ENCODE data around the gene DAZAP1.

DAZAP1 gene

DNA sequence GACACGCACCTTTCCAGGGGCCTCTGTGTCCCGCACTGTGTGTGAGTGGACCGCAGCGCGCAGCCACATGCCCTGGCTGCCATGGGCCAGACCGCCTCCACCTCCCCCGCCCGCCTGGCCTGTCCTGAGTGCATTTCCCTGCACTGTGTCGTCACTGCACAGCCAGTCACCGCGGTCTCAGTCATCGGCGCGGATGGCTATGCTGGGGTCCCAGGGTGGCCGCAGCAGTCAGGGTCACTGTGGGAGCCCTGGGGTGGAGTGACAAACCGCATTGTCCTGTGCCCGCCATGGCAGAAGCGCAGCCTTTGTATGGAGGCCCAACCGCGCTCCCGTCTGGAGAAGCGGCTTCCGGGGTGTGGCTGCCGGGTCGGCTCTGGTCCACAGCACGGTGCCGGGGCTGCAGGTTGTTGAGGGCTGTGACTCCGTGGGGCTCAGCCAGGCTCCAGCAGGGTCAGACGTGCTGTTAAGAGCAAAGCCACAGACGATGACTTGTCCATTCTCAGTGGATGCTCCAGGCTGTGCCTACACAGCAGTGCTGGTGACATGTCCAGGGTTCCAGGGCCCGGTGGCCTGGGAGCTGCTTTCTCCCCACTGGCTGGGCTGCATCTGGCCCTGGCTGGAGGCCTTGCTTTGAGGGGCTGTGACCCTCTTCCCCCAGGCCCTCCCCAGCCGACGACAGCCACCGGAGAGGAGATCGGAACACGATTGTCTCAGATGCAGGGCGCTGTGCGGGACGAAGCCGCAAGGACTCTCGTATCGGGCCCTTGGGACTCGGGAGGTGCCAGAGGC is 30.0 kb upstream of the DAZAP1 start:
- no peak for DNase-seq

DNA sequence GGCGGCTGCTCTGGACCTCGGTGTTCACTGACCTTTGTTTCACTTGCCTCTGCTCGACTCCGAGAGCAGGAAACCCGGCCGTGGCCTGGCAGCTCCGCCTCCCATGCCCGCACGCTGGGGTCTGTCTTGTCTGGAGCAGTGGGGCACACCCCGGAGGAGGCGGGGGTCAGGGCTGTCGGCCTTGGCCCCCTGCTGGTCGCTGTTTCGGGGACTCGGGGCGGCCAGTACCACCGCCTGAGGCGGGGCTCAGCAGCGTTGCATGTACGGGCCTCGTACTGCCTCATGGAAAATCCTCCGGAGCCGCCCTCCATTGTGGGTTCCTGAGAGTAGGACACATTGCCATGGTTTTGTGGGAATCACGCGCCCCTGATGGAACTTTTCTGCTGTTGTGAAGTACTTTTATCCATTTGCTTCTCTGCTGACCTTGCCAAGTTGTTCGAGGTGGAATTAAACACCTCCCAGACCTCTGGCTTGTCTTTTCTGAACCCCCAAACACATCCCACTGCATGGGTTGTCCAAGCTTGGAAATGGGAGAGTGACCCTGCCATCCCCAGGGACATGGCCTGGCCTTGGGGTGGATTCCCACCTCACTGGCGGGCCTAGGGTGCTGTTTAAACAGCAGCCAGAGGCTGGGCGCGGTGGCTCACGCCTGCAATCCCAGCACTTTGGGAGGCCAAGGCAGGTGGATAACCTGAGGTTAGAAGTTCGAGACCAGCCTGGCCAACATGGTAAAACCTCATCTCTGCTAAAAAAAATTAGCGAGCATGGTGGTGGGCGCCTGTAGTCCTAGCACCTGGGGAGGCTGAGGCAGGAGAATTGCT is 29.2 kb upstream of the DAZAP1 start:
- no peak for DNase-seq

DNA sequence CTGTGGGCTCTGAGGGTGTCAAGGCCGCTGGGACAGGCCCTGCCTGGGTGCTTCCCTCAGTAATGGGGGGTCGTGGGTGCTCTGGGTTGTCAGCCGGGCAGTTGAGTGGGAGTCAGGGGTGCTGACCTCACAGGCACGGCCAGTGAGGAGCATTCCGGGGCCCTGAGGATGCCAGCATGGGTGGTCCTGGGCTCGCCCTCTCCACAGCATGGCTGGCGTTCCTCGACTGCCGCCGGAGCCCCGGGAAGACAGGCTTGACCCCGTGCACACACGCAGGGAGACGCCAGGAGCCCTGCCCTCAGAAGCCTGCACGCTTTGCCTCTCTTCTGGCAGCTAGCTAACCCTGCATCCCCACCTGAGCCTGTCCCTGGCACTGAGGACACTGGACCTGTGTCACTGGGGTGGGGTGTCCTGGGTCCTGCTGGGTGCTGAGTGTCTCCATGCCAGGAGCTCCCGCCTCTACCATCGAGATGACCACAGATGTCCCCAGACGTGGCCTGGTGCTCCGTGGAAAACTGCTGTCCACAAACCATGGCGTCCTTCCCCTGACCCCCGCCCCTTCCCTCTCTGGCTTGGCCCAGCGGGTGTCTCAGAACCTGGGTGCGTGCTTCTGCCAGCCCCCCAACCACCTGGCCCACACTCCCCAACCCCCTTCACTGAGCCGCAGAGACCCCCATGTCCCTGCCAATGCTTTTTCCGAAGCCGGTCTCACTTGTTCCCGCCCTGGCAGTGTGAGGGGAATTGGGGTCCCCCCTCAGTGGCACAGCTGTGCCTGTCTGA is 28.1 kb upstream of the DAZAP1 start:
- no peak for DNase-seq

DNA sequence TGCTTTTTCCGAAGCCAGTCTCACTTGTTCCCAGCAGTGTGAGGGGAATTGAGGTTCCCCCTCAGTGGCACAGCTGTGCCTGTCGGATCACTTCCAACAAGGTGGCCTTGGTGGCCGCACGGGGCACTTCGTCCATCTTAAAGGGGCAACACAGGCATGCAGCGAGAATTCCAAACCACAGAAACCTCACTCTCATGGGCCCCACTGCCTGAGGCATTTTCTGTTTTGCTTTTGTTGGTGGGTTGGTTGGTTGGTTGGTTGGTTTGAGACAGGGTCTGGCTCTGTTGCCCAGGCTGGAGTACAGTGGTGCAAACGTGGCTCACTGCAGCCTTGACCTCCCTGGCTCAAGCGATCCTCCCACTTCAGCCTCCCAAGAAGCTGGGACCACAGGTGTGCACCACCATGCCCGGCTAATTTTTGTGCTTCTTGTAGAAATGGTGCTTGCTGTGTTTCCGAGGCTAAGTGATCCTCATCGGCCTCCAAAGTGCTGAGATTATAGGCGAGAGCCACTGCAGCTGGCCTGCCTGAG is 27.4 kb upstream of the DAZAP1 start:
- DNase-seq = no peak

DNA sequence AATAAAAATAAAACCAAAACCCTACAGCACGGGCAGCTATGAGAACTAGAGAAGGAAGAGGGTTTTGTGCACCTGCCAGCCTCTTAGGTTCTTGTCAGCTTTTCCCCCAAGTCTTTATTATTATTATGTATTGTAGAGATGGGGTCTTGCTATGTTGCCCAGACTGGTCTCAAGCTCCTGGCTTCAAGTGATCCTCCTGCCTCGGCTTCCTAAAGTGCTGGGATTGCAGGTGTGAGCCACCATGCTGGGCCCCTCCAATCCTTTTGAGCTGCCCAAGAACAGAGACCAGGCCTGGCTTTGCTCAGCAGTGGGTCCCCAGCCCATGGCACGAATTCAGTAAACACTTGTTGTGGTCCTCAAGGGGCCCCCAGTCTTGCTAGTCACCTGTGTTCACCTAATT is 25.1 kb upstream of the DAZAP1 start:
- no peak for DNase-seq

DNA sequence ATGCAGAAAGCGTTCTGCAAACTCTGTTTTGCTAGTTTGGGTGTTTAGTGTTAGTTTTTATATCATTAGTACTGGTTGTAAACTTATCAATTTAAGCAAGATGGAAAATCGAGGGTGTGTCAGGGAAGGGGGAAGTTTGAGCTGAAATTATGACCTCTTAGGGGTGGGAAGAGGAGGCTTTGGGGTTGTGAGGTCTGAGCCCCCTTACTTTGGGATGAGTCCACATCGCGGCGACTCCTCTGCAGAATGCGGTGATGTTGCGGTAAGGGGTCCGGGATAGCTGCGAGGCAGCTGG is 24.4 kb upstream of the DAZAP1 start:
- DNase-seq = no peak

DNA sequence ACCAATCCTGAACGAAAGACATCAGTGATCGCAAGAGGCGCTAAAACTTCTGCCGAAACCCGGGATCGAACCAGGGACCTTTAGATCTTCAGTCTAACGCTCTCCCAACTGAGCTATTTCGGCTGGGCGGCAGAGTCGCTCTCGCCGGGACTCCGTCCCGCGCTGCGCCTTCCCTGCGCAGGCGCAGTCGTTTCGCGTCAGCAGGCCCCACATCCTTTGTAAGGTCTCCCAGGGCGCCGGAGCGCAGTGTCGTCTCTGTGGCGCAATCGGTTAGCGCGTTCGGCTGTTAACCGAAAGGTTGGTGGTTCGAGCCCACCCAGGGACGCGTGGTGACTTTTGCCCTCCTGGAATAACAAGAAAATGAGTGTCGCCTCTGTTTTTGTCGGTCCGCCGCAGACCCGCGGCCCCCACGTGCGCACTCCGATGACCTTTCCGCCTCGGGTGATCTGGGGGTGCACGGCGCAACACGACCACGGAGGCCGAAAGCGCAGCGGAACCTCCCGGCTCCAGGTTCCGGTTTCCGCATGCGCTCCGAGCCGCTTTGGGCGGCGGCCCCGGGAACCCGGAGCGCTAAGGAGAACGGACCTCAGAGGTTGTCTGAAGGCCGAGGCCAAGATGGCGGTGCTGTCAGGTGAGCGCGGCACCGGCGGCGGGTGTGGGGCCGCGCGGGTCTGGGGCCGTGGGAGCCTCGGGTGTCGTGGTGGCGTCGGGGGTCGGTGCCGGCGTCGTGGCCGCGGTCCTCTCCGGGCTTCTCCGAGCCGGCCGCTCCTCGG is 23.9 kb upstream of the DAZAP1 start, which contains the start of gene NDUFS7:
TSS of gene NDUFS7 (plus strand) at position 596 of the 773 bp plus-strand sequence. CDS start at position 616, 20 bp downstream.
- peak; percentile 95 for DNase-seq

DNA sequence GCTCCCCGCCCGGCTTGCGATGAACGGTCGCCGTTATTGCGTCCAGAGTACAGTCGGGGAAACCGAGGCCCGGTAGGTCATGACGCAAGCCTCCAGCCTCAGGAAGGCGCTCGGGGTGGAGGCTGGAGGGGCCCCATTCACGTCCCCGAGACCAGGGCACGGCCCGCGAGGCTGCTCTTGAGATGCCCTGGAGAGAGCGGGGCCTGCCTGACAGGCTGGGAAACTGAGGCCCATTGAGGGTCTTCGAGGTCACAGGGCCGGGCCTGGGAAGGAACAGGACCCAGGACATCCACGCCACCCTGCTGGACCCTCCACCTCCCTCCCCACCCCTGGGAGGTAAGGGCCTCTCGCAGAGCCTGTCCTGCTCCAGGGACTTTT is 23.3 kb upstream of the DAZAP1 start:
- DNase-seq = no peak

DNA sequence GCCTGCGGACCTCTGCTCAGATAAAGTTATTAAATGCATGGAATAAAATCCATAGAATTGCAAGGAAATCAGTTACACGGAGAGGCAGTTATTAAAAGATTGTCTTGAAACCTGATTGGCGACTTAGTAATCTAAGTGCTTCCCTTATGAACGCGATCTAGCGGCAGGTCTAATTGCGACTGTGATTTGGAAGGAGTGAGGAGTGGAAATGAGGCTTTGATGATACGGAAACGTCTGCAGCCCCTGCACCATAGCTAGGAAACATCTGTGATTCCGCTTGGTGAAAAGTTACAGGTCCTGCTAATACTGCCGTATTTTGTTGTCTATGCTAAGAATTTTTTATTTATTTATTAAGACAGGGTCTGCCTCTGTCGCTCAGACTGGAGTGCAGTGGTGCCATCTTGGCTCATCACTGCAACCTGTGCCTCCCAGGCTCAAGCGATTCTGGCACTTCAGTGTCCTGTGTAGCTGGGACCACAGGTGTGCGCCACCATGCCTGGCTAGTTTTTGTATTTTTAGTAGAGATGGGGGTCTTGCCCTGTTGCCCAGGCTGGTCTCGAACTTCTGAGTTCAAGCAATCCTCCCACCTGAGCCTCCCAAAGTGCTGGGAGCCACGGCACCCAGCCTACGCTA is 22.8 kb upstream of the DAZAP1 start:
- no peak for DNase-seq

DNA sequence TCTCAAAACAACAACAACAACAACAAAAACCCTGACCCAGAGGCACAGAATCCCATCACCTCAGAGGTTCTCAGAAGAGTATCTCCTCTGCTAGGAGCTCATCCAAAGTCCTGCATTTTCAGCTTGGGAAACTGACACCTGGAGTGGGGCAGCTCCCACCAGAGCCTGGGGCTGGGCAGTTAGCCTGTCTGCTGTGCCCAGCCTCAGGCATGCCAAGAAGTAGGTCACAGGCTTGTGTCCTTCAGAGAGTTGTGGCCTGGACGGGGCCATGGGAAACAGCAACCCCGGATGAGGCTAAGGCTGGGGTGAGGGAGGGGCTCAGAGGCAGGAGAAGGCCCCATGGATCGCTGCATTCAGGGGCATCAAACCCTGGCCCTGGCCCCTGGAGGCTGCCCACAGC is 21.6 kb upstream of the DAZAP1 start:
- DNase-seq = no peak

DNA sequence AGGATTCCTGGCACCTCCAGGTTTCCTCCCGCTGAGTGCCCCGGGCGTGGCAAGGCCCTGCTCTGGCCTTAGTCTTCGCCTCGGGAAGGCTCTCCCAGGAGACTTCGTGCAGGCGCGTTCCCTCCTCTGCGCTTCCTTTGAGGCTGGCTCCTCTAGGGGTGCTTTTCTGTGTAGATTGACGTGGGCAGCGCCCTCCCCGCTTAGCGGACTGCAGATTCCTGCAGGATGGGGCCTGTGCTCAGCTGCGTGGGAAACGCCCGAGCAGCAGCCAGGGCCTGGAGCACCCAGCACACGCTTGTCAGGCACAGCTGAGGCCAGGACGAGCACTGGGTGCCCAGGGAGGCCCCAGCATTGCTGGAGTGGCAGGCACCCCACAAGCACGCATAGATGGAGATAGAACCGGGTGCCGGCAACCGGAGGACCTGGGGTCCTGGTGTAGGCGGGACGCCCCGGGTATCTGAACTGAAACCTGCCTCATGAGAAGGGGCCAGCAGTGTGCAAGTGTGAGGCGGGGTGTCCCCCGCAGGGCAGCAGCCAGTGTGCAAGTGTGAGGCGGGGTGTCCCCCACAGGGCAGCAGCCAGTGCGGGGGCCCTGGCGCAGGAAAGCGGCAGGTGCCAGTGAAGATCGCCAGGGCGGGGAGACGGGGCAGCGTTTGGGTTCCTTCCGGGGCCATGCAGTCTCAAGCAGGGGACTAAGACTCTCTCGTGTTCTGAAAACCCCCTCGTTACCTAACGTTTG is 20.3 kb upstream of the DAZAP1 start:
- no peak for DNase-seq

DNA sequence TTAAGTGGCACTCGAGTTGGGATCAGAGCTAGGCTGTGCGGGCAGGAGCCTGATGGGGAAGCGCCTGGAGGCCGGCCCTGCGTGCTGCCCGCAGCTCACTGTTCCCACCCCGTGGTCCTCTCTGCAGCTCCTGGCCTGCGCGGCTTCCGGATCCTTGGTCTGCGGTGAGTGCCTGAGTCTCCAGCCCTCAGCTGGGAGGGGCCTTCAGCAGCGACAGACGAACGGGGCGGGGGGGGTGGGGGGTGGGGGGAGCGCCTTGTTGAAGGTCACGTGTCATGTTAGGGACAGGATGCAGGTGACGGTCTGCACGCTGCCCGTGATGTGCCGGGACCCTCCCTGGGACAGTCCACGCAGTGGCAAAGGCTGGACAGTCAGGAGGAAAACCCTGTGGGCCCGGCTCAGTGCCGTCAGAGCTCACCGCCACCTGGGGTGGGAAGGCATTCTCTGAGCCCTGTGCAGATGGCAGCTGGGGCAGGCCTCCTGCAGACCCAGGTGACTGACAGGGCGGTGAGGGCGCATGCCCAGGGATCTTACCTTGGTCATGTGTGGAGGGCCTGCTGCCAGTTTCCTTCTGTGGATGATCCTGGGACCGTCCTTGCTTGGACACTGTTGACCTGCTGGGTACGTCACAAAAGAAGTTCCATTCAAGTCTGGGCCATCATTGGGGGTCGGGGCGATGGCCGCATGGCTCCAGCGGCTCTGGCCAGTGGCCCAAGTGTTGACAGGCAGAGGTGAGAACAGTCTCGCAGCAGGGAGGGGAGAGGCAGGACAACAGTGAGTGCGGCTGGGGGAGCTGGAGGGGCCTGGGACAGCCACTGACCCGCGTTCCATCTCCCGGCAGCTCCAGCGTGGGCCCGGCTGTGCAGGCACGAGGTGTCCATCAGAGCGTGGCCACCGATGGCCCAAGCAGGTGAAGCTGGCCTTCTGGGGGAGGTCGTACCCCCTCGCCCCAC is 19.4 kb upstream of the DAZAP1 start:
- no peak for DNase-seq

DNA sequence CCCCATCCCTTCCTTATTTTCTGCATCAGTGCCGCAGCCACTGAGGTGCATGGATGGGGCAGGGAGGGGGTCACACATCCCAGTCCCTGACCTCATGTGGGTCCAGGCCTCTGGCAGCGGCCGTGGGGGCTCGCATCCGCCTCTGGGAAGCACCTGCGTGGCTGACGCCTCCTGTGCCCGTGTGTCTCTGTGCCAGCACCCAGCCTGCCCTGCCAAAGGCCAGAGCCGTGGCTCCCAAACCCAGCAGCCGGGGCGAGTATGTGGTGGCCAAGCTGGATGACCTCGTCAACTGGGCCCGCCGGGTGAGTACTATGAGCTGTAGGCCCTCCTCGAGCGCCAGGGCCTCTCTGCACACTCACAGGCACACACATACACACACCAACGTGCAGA is 18.8 kb upstream of the DAZAP1 start:
- DNase-seq = no peak

DNA sequence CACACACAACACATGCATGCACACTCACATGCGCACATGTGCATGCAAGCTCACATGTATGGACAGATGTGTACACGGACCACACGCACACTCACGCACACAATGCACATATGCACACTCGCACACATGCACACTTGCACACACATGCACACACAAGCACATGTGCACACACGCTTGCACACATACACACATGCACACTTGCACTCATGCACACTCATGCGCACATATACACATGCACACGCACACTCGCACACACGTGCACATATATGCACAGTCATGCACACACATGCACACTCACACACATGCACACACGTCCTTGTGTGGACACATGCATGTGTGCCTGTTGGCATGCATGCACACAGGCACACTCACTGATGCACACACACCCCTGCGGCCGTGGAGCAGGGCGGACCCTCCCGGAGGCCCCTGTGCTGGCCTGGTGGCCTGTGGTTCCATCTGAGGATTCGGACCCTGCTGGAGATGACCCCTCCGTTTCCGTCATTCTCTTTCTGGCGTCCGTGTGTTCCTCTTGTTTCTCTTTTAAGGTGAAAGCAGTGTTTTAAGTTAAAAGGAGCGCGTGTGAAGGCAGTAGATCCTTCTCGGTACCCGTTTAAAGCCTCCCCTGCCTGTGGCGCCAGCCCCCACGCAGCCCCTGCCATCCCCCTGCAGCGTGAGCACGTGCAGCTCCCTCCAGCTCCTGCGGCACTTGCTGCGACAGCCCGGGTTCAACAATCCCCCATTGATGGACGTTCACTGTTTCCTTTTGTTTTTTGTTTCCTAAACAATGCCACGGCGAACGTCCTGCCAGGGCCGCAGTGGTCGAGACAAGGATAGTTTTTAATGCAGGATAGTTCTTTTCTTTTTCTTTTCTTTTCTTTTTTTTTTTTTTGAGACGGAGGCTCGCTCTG is 18.1 kb upstream of the DAZAP1 start:
- DNase-seq = no peak

DNA sequence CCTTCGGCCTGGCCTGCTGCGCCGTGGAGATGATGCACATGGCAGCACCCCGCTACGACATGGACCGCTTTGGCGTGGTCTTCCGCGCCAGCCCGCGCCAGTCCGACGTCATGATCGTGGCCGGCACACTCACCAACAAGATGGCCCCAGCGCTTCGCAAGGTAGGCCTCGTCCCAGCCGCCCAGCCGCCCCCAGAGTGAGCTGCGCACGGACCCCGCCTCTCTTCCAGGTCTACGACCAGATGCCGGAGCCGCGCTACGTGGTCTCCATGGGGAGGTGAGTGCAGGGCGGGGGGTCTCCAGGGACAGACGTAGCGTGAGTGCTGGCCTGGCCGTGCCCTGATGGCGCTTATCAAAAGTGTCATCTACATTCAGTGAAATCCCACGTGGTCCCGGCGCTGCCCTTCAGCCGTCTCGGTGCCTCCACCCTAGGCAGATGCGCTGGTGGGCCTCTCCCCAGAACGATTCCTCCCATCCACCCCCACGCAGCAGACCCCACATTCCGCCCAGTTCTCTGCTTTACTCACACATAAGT is 16.4 kb upstream of the DAZAP1 start:
- no peak for DNase-seq

DNA sequence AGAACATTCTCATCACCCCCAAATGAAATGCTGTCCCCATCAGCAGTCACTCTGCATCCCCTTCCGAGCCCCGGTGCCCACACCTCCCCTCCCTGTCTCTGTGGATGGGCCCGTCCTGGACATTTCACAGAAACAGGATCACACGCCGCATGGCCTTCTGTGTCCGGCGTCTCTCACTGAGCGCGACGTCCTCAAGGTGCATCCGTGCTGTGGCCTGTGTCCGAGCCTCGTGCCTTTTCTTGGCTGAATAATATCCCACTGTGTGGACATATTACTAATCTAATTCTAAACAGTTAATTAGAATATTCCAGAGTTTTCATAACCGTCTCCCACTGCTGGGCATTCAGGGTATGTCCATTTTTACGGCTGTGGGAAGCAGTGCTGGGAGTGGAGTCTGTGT is 15.0 kb upstream of the DAZAP1 start:
- no peak for DNase-seq

DNA sequence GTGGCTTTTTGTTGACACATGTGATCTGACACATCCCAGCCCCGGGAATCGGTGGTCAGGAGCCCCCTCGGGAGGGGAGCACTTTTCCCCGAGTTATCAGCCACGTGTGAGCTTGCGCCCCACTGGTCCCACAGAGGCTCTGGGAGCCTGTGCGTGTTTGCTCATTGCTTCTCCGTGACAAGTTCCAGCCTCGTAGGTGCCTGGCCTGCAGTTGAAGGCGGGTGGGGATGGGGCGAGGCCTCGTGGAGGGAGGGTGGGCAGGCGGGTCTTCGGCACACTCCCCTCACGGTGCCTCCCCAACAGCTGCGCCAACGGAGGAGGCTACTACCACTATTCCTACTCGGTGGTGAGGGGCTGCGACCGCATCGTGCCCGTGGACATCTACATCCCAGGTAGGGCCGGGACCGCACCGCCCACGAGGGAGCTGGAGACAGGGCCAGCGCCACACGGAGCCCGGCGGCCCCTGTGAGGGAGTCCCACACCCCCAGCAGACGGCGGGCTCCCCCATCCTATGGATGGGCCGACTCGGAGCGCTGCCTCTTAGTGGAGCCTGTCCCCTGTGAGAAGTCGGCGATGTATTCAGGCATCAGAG is 14.4 kb upstream of the DAZAP1 start:
- DNase-seq = no peak

DNA sequence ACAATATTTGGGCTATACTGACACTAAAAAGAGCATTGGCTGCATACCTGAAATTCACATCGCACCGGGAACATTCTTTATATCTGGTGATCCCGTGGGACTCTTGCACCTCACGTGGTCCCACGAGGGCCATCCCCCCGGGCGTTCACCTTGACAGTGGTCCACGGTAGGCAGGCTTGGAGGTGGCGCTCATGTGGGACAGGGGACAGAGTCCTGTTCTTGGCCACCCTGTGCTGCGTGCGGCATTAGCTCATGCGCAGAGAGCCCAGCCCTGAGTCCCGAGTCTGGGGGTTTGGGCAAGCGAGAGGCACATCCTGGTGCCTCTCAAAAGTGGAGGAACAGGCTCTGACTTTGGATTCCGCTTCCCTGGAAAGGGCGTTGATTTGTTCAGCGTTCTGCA is 13.5 kb upstream of the DAZAP1 start:
- DNase-seq = no peak

Measured in stimulated activated CD4-positive, alpha-beta T cell treated with anti-CD3 and anti-CD28 coated beads, Interleukin-12 subunit alpha, Interleukin-12 subunit beta, amount 100 ng/mL, for 4 hours (primary cell).